H1 (cell line): ENCODE measurements around the gene MGAT4B. TPM values are rescaled to one million over a fixed set of nuclear protein-coding genes. Genes with fewer than 3 reads are reported as not detected.

ENCODE experiments used
- CTCF ChIA-PET: fragments of 300-600 bp; sonication (Branson Sonifier 250); formaldehyde crosslinking; loops from one replicate; lab custom pipeline; 2021; ENCODE audit not compliant: partially characterized antibody; lab: Charles Lee
- POLR2A ChIA-PET: fragments of 300-600 bp; sonication (Branson Sonifier 250); formaldehyde crosslinking; loops from one replicate; lab custom pipeline; 2021; ENCODE audit warnings: inconsistent platforms; ENCODE audit not compliant: partially characterized antibody; lab: Charles Lee
- DNase-seq, 2 experiments: peaks; one replicate each; pipeline versions ENCODE4 v3.0.0 to v3.0.0-alpha.2; 2010 to 2022; ENCODE audit warnings: low spot score in 2 of 2, low read depth in 1 of 2, mixed read lengths in 1 of 2
- FAIRE-seq: peaks from 2 replicates; lab custom pipeline; 2011; peaks lifted over from hg19 to GRCh38; lab: Jason Lieb, UNC
- H2AFZ ChIP-seq: 2 replicates; pipeline ENCODE4 v1.8.1; 2012; ENCODE audit warnings: low read length, inconsistent platforms
- H2AK5ac ChIP-seq: 2 replicates; pipeline ENCODE4 v1.6.1; 2013; ENCODE audit warnings: low read depth, low read length
- H2BK120ac ChIP-seq: replicated peaks from 2 replicates; pipeline ENCODE3; 2013; ENCODE audit warnings: low read depth, low read length, inconsistent platforms
- H2BK12ac ChIP-seq: 2 replicates; pipeline ENCODE4 v1.6.1; 2013; ENCODE audit warnings: low read depth, low read length
- H2BK15ac ChIP-seq: 2 replicates; pipeline ENCODE4 v1.6.1; 2013; ENCODE audit warnings: low read length
- H2BK20ac ChIP-seq: 2 replicates; pipeline ENCODE4 v1.6.1; 2013; ENCODE audit warnings: low read length
- H2BK5ac ChIP-seq: 2 replicates; pipeline ENCODE4 v1.6.1; 2013; ENCODE audit warnings: low read depth, low read length
- H3K14ac ChIP-seq: 2 replicates; pipeline ENCODE4 v1.6.1; 2013; ENCODE audit warnings: inconsistent platforms; ENCODE audit not compliant: insufficient read length
- H3K18ac ChIP-seq: 2 replicates; pipeline ENCODE4 v1.6.1; 2013; ENCODE audit warnings: low read length; ENCODE audit errors: extremely low read depth
- H3K23ac ChIP-seq: 2 replicates; pipeline ENCODE4 v1.6.1; 2013; ENCODE audit warnings: inconsistent platforms; ENCODE audit not compliant: insufficient read length
- H3K23me2 ChIP-seq: 2 replicates; pipeline ENCODE4 v1.6.1; 2013; ENCODE audit warnings: low read depth, low read length
- H3K27ac ChIP-seq: 2 replicates; pipeline ENCODE4 v1.6.1; 2011; ENCODE audit warnings: low read depth, low read length, inconsistent platforms
- H3K27me3 ChIP-seq, 4 experiments: replicated peaks in 1 of 4; 1 replicate in 1 of 4; 2 replicates in 3 of 4; pipeline versions ENCODE4 v1.6.1 to v1.8.1; 2011 to 2013; ENCODE audit warnings: low read length in 3 of 4, mild to moderate bottlenecking in 3 of 4, inconsistent platforms in 2 of 4, mixed read lengths in 2 of 4, moderate library complexity in 1 of 4; ENCODE audit not compliant: control insufficient read depth in 3 of 4, insufficient read depth in 3 of 4; ENCODE audit errors: extremely low read depth in 1 of 4
- H3K36me3 ChIP-seq, 4 experiments: 2 replicates each; pipeline versions ENCODE4 v1.6.1 to v1.8.1; 2011 to 2013; ENCODE audit warnings: mild to moderate bottlenecking in 4 of 4, low read length in 3 of 4, moderate library complexity in 2 of 4, control low read depth in 1 of 4, inconsistent platforms in 1 of 4; ENCODE audit not compliant: insufficient read depth in 4 of 4, control insufficient read depth in 2 of 4
- H3K4ac ChIP-seq: replicated peaks from 2 replicates; pipeline ENCODE3; 2013; ENCODE audit warnings: low read length, low read depth, mixed read lengths, inconsistent platforms; ENCODE audit not compliant: insufficient read length
- H3K4me1 ChIP-seq, 4 experiments: replicated peaks in 1 of 4; 1 replicate in 1 of 4; 2 replicates in 3 of 4; pipeline versions ENCODE4 v1.6.1 to v1.8.1; 2011 to 2013; ENCODE audit warnings: low read length in 3 of 4, inconsistent platforms in 2 of 4, mixed read lengths in 1 of 4; ENCODE audit not compliant: insufficient read depth in 4 of 4, control insufficient read depth in 3 of 4
- H3K4me2 ChIP-seq, 2 experiments: 2 replicates each; pipeline versions ENCODE4 v1.6.1 to v1.8.1; 2011 to 2013; ENCODE audit warnings: low read depth in 2 of 2, low read length in 2 of 2, control low read depth in 1 of 2, inconsistent platforms in 1 of 2, mild to moderate bottlenecking in 1 of 2; ENCODE audit not compliant: insufficient read depth in 1 of 2
- H3K4me3 ChIP-seq, 4 experiments: fragments of 200-600, 300-600 bp in 1 of 4; sonication (generic), shearing (Covaris generic), sonication (Bioruptor Twin) in 1 of 4; 2 replicates each; pipeline versions ENCODE4 v1.5.1 to v1.8.1; 2011 to 2016; ENCODE audit warnings: low read length in 4 of 4, low read depth in 3 of 4, control low read depth in 2 of 4, inconsistent platforms in 2 of 4, mild to moderate bottlenecking in 2 of 4, mixed read lengths in 1 of 4, moderate library complexity in 1 of 4; ENCODE audit not compliant: insufficient read depth in 2 of 4; ENCODE audit errors: extremely low read depth in 1 of 4
- H3K56ac ChIP-seq: replicated peaks from 2 replicates; pipeline ENCODE3; 2013; ENCODE audit warnings: low read depth, mild to moderate bottlenecking, mixed read lengths, low read length, inconsistent platforms; ENCODE audit not compliant: insufficient read length
- H3K79me1 ChIP-seq: 2 replicates; pipeline ENCODE4 v1.6.1; 2013; ENCODE audit warnings: low read depth, low read length, control low read depth
- H3K79me2 ChIP-seq, 2 experiments: 2 replicates each; pipeline versions ENCODE4 v1.6.1 to v1.8.1; 2012 to 2013; ENCODE audit warnings: low read length in 2 of 2, mild to moderate bottlenecking in 2 of 2, inconsistent platforms in 1 of 2; ENCODE audit not compliant: insufficient read depth in 2 of 2, control insufficient read depth in 1 of 2
- H3K9ac ChIP-seq, 4 experiments: replicated peaks in 1 of 4; 1 replicate in 1 of 4; 2 replicates in 3 of 4; pipeline versions ENCODE4 v1.6.1 to v1.8.1; 2011 to 2013; ENCODE audit warnings: low read depth in 3 of 4, low read length in 3 of 4, control low read depth in 2 of 4, mild to moderate bottlenecking in 2 of 4, moderate library complexity in 2 of 4, inconsistent platforms in 1 of 4; ENCODE audit errors: extremely low read depth in 1 of 4
- H3K9me3 ChIP-seq, 2 experiments: 2 replicates each; pipeline versions ENCODE4 v1.6.1 to v1.8.1; 2012 to 2013; ENCODE audit warnings: mild to moderate bottlenecking in 2 of 2, moderate library complexity in 2 of 2, control low read depth in 1 of 2, inconsistent platforms in 1 of 2, low read depth in 1 of 2, low read length in 1 of 2, mixed read lengths in 1 of 2; ENCODE audit not compliant: insufficient read depth in 2 of 2
- H4K20me1 ChIP-seq, 2 experiments: replicated peaks in 1 of 2; 2 replicates each; pipeline versions ENCODE3 to v1.8.1; 2011 to 2013; ENCODE audit warnings: inconsistent platforms in 2 of 2, low read length in 2 of 2, mild to moderate bottlenecking in 1 of 2; ENCODE audit not compliant: insufficient read depth in 2 of 2, control insufficient read depth in 1 of 2
- H4K5ac ChIP-seq: 2 replicates; pipeline ENCODE4 v1.6.1; 2013; ENCODE audit warnings: low read length, low read depth, mixed read lengths, inconsistent platforms; ENCODE audit not compliant: insufficient read length
- H4K8ac ChIP-seq: 2 replicates; pipeline ENCODE4 v1.8.0; 2013; ENCODE audit warnings: mild to moderate bottlenecking, moderate library complexity, low read length, inconsistent platforms; ENCODE audit not compliant: insufficient read depth; ENCODE audit errors: extremely low read depth
- H4K91ac ChIP-seq: replicated peaks from 2 replicates; pipeline ENCODE3; 2013; ENCODE audit warnings: low read length, mixed read lengths, inconsistent platforms; ENCODE audit not compliant: insufficient read length
- CHD1 ChIP-seq: IDR thresholded peaks from 2 replicates; pipeline ENCODE4 v1.6.1; 2012; ENCODE audit warnings: low read depth, low read length, improper control_type of control experiment
- POLR2AphosphoS5 ChIP-seq: IDR thresholded peaks from 2 replicates; pipeline ENCODE4 v1.6.1; 2011; ENCODE audit warnings: low read depth, low read length
- YY1 ChIP-seq: IDR thresholded peaks from 2 replicates; pipeline ENCODE4 v1.6.1; 2011; ENCODE audit warnings: low read depth, mild to moderate bottlenecking, low read length
- WGBS, 2 experiments: shearing (Covaris generic) in 1 of 2; methylation state at CpG; one replicate each; pipeline versions ENCODE4 v1.1.6 to v1.1.7; 2013 to 2015; ENCODE audit warnings: low lambda C conversion rate in 2 of 2, mixed read lengths in 2 of 2, inconsistent platforms in 1 of 2, low coverage in 1 of 2, missing lambda C conversion rate in 1 of 2; ENCODE audit not compliant: insufficient replicate concordance in 2 of 2, insufficient coverage in 1 of 2, insufficient read length in 1 of 2; ENCODE audit errors: extremely low coverage in 1 of 2, missing lambda C conversion rate in 1 of 2; 5-methylcytosine and 5-hydroxymethylcytosine counted together
- polyA plus RNA-seq, 7 experiments: library from polyadenylated mRNA; depleted of rRNA in 3 of 7; stranded (reverse) in 5 of 7; unstranded in 2 of 7; fragments of >200 nt in 5 of 7; fragments of 200-250 nt in 2 of 7; gene quantifications; 1 replicate in 5 of 7; 2 replicates in 1 of 7; 4 replicates in 1 of 7; pipeline versions ENCODE4 v1.2.1 to v1.2.3, GENCODE V29; 2011 to 2013; ENCODE audit warnings: missing spikeins in 2 of 7, mixed read lengths in 2 of 7
- total RNA-seq: library from RNA; stranded (reverse); fragmentation: NEBNext Ultra II Directional; extraction: Animal tissue kit (Norgen Biotek cat#: 25700); gene quantifications from 2 replicates; pipeline ENCODE4 v1.2.1, GENCODE V29; 2021

MGAT4B gene
- total and polyA plus RNA-seq, 2 of the 8 experiments (the other 6 are each of a cell fraction or from before 2014, with no cell fraction given): 116 to 128 TPM

GRCh38 chr5:179812135-179812825 lies 5.6 kb upstream of the MGAT4B start:
- Histone ChIP-seq H4K8ac (no peak overlapping the region), H3K79me1 (no peaks in the 10 kb centered on the region), H4K5ac (no peak overlapping the region), H3K27me3 (peaks cover 0 to 5% (median 2%) of the 10 kb centered on the region in 4 experiments; a peak in 2 of 7 replicates), H2BK120ac (no peak overlapping the region), H3K4ac (no peak overlapping the region), H4K91ac (no peak overlapping the region), H3K56ac (no peak overlapping the region), H2BK15ac (no peak overlapping the region), H3K9me3 (no peaks in the 10 kb centered on the region), H3K79me2 (no peaks in the 10 kb centered on the region; a peak in 1 of 4 replicates), H2AFZ (no peak overlapping the region), H3K27ac (no peak overlapping the region), H3K4me1 (peaks cover 0 to 7% (median 4%) of the 10 kb centered on the region in 4 experiments; a peak in 5 of 7 replicates), H2BK12ac (no peak overlapping the region; the same call in 1 of the 2 replicates), H3K18ac (no peak overlapping the region; the same call in 1 of the 2 replicates), H3K9ac (no peak overlapping the region), H3K23ac (no peak overlapping the region), H4K20me1 (no peaks in the 10 kb centered on the region), H2BK5ac (no peak overlapping the region), H3K4me2 (no peak overlapping the region), H3K23me2 (peaks cover 9% of the 10 kb centered on the region; the same call in 1 of the 2 replicates), H3K36me3 (peaks cover 0 to 5% (median 0%) of the 10 kb centered on the region in 4 experiments; a peak in 1 of 8 replicates), H3K4me3 (no peak overlapping the region), H2BK20ac (no peak overlapping the region), H3K14ac (no peak overlapping the region), H2AK5ac (no peak overlapping the region; the same call in 1 of the 2 replicates)
- 88% methylated on average over 23 of the region's 27 CpGs; no CpG with 5 or more reads in 1 of the 2 experiments for WGBS, 2 experiments
- DNase-seq: no peak
- POLR2A ChIA-PET: interaction anchor here (0.7 to 12.6 kb wide), 2 partner anchors 8 to 11 kb away, joined by 3 to 207 read pairs; partner anchors contain the start of genes LTC4S, MGAT4B and SQSTM1
- no peak for FAIRE-seq
- CTCF ChIA-PET: interaction anchor here (1.2 to 2.8 kb wide), 4 partner anchors 10 to 51 kb away, joined by 3 to 23 read pairs (median 6); no protein-coding TSS in a partner anchor
- TF ChIP-seq POLR2AphosphoS5 (no peak), YY1 (no peak), CHD1 (no peak)
